ENCODE measurements around the gene ZSWIM4.

GRCh38 chr19:13861392-13861713, 66.1 kb downstream of the ZSWIM4 start:
- TF ChIP-seq CEBPB (IDR thresholded peaks at IDR 0.05; ENCODE audit: low read depth, low read length) (no peak), CTCF (conservative IDR thresholded peaks at IDR 0.05; ENCODE audit: low read depth, low read length) (no peak), POLR2A (IDR thresholded peaks at IDR 0.05; ENCODE audit: low read depth, low read length) (no peak), FOS (IDR thresholded peaks at IDR 0.05; ENCODE audit: low read depth, low read length) (no peak), MAFK (IDR thresholded peaks at IDR 0.05; ENCODE audit: low read depth, low read length) (no peak), RCOR1 (IDR thresholded peaks at IDR 0.05; ENCODE audit: insufficient replicate concordance, low read length) (no peak), RFX5 (IDR thresholded peaks at IDR 0.05; ENCODE audit: low read depth, low read length) (no peak), SMC3 (IDR thresholded peaks at IDR 0.05; ENCODE audit: low read depth, low read length) (no peak)
- TF ChIP-seq, protein P1, sequence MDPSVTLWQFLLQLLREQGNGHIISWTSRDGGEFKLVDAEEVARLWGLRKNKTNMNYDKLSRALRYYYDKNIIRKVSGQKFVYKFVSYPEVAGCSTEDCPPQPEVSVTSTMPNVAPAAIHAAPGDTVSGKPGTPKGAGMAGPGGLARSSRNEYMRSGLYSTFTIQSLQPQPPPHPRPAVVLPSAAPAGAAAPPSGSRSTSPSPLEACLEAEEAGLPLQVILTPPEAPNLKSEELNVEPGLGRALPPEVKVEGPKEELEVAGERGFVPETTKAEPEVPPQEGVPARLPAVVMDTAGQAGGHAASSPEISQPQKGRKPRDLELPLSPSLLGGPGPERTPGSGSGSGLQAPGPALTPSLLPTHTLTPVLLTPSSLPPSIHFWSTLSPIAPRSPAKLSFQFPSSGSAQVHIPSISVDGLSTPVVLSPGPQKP (IDR thresholded peaks at IDR 0.05; ENCODE audit: borderline replicate concordance, low read depth, low read length) = no peak
